ENCODE measurements around the gene IFNAR1. TPM values are rescaled to one million over a fixed set of nuclear protein-coding genes. Genes with fewer than 3 reads are reported as not detected.

The IFNAR1 gene
- total and polyA plus RNA-seq, 8 donors = 29.2 to 71.3 (median 34.0) TPM

DNA sequence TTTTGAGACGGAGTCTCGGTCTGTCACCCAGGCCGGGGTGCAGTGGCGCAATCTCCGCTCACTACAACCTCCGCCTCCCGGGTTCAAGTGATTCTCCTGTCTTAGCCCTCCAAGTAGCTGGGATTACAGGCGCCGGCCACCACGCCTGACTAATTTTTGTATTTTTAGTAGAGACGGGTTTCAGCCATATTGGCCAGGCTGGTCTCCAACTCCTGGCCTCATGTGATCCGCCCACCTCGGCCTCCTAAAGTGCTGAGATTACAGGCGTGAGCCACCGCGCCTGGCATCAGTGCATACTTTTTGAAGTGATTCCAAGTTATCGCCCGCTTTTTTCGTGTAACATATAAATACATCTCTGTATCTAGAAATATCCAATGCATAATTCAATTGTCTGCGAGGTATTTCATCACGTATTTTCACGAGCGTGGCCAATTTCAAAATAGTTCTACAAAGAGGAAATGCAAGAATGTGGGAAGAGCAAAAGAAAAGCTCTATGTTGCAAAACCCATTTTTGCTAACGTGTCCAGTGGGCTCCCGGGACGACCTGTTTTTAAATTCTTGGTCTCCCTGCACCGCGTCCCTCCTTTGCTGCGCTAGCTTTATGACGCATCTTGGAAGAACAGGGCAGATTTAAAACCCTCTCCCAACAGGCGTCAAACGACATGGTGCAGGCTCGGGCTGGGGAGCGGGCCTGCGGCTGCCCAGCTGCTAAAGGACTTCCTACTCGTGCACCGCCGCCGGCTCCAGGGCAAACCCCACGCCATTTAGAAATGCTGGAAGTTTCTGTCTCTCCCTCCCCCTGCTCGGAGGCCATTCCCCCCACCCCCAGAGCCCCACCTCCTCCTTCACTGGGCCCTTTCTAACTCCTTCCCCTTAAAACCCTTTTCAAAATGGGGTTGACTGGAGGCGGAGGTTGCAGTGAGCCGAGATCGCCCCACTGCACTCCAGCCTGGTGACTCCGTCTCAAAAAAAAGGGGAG, 77.5 kb downstream of the IFNAR1 start:
- TF ChIP-seq, protein P1, sequence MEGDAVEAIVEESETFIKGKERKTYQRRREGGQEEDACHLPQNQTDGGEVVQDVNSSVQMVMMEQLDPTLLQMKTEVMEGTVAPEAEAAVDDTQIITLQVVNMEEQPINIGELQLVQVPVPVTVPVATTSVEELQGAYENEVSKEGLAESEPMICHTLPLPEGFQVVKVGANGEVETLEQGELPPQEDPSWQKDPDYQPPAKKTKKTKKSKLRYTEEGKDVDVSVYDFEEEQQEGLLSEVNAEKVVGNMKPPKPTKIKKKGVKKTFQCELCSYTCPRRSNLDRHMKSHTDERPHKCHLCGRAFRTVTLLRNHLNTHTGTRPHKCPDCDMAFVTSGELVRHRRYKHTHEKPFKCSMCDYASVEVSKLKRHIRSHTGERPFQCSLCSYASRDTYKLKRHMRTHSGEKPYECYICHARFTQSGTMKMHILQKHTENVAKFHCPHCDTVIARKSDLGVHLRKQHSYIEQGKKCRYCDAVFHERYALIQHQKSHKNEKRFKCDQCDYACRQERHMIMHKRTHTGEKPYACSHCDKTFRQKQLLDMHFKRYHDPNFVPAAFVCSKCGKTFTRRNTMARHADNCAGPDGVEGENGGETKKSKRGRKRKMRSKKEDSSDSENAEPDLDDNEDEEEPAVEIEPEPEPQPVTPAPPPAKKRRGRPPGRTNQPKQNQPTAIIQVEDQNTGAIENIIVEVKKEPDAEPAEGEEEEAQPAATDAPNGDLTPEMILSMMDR (IDR thresholded peaks at IDR 0.05) = no peak
- H3K27me3 ChIP-seq = no peaks in the 10 kb centered on the region
- peak overlapping the region; percentile 96 to 99 for H3K27ac ChIP-seq
- peaks cover 0 to 11% of the 10 kb centered on the region in 2 donors for H3K36me3 ChIP-seq
- peaks cover 16 to 64% of the 10 kb centered on the region in 2 donors for H3K4me1 ChIP-seq
- ATAC-seq (peak; percentile 57), DNase-seq (peak; percentile 49 to 90 (median 79))
- peak overlapping the region; percentile 70 to 78 for H3K4me3 ChIP-seq
- H3K9me3 ChIP-seq = no peaks in the 10 kb centered on the region
- intact Hi-C loops (cut with DNase I) = no loop called here

DNA sequence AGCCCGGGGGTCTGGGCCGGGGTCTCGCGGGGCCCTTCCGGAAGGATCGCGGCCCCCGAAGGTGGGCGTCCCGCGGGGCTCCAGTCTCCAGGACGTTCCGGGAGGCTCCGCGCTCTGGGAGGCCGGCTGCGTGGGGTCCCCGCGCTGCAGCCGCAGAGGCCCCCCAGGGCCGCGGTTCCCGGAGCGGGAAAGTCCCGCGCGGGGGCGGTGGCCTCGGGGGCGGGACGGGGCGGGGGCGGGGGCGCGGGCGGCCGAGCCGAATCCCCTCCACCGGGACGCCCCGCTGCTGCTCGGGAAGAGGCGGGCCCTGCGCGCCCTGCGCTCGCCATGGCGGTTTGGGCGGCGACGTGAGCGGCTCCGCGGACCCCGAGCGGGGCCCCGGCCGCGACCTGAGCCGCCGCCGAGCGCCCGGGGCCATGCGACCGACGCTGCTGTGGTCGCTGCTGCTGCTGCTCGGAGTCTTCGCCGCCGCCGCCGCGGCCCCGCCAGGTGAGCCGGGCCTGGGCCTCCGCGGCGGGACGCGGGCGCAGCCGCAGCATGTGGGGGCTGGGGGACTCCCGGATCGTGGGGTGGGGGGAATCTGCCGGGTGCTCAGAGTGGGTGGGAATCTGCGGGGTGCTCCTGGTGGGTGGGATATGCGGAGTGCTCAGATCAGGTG, 78.5 kb downstream of the IFNAR1 start, which contains the start of gene IFNGR2:
TSS of gene IFNGR2 (plus strand) at position 286 of the 658 bp plus-strand sequence. CDS start at position 417, 131 bp downstream.
- TF ChIP-seq, protein P1 (IDR thresholded peaks at IDR 0.05) = no peak
- peaks cover 0 to 15% of the 10 kb centered on the region in 2 donors for H3K36me3 ChIP-seq
- H3K4me3 ChIP-seq = peak within 1 kb of the TSS; percentile 70 to 78
- DNase-seq = peak; percentile 41 to 92 (median 60)
- peak within 1 kb of the TSS; percentile 96 to 99 for H3K27ac ChIP-seq
- H3K27me3 ChIP-seq = no peaks in the 10 kb centered on the region
- intact Hi-C loops (cut with DNase I) = no loop called here
- H3K4me1 ChIP-seq = peaks cover 15 to 65% of the 10 kb centered on the region in 2 donors
- ATAC-seq = peak; percentile 50
- no peaks in the 10 kb centered on the region for H3K9me3 ChIP-seq

DNA sequence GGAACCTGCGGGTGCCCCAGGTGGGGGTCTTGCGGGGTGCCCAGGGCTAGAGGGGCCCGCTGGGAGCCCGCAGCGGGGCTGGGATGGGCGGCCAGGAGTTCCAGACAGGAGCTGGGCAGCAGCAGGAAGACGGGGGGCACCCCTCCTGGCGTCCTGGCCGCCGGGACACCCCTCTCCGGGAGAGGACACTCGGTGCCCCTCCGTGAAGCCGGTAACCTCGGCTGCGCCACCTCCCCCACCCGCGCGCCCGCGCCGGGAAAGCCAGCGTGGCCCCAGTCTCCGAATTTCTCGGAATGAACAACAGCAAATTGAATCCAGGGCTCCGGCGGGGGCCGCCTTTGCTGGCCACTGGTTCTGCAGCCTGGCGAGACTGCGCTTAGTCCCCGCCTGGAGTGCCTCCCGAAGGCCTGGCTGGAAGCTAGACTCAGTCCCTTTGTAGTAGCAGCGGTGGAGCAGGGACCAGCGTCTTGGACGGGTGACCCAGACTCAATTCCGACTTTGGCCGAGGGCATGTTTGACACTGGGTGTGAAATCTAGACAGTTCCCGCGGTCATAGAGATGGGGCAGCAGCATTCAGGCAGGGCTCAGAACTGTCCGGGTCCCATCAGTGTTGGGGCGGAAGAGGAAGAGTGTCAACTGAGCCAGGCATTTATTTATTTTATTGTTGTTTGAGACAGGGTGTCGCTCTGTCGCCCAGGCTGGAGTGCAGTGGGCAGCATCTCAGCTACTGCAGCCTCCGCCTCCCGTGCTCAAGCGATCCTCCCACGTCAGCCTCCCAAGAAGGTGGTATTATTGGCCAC, 79.2 kb downstream of the IFNAR1 start:
- peak; percentile 44 to 91 (median 61) for DNase-seq
- Histone ChIP-seq H3K4me3 (peak overlapping the region; percentile 70 to 78), H3K4me1 (peaks cover 15 to 69% of the 10 kb centered on the region in 2 donors), H3K36me3 (peaks cover 0 to 22% of the 10 kb centered on the region in 2 donors), H3K27me3 (no peaks in the 10 kb centered on the region), H3K9me3 (no peaks in the 10 kb centered on the region), H3K27ac (peak overlapping the region; percentile 96 to 99)
- peak; percentile 45 for ATAC-seq
- TF ChIP-seq, protein P1 (IDR thresholded peaks at IDR 0.05) = no peak
- intact Hi-C loops (cut with DNase I) = no loop called here

DNA sequence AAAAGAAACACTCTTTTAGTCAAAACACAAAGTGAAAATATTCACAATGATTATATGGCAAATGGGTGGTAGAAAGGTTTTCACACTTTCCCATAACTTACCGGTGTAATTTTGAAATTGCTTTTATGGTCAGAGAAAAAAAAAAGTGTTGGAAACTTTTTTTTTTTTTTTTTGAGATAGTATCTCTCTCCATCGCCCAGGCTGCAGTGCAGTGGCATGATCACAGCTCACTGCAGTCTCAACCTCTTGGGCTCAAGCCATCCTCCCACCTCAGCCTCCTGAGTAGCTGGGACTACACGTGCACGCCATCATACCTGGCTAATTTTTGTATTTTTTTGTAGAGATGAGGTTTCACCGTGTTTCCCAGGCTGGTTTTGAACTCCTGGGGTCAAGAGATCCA, 81.7 kb downstream of the IFNAR1 start:
- Histone ChIP-seq H3K27me3 (no peaks in the 10 kb centered on the region), H3K9me3 (no peaks in the 10 kb centered on the region), H3K27ac (peak overlapping the region in 1 of 2 donors; percentile 99), H3K36me3 (peaks cover 0 to 39% of the 10 kb centered on the region in 2 donors), H3K4me3 (peak overlapping the region in 1 of 2 donors; percentile 70), H3K4me1 (peaks cover 12 to 70% of the 10 kb centered on the region in 2 donors)
- TF ChIP-seq, protein P1 (IDR thresholded peaks at IDR 0.05) = no peak
- DNase-seq = no peak
- ATAC-seq = no peak
- intact Hi-C loops (cut with DNase I) = no loop called here

Other genes with a start within 250 kb of the IFNAR1 start
- 10 to 100 TPM; 46.3 to 50.1 TPM for gene IFNAR2, start 95.0 kb upstream of the IFNAR1 start, total RNA-seq
- gene IFNAR2, start 95.0 kb upstream of the IFNAR1 start, polyA plus RNA-seq (ENCODE audit: insufficient read length in 6 of 6) = 10 to 100 TPM; 16.4 to 24.9 (median 20.3) TPM
- 10 to 100 TPM; 42.3 to 48.2 TPM for gene IL10RB, start 58.6 kb upstream of the IFNAR1 start, total RNA-seq
- 10 to 100 TPM; 24.0 to 32.5 (median 27.9) TPM for gene IL10RB, start 58.6 kb upstream of the IFNAR1 start, polyA plus RNA-seq (ENCODE audit: insufficient read length in 6 of 6)
- gene IFNGR2, start 78.4 kb downstream of the IFNAR1 start, total RNA-seq = 100 to 1,000 TPM in 1 of 2 donors, 10 to 100 TPM in 1; 90.8 to 116 TPM
- 10 to 100 TPM; 67.9 to 78.1 (median 70.5) TPM for gene IFNGR2, start 78.4 kb downstream of the IFNAR1 start, polyA plus RNA-seq (ENCODE audit: insufficient read length in 6 of 6)
- gene TMEM50B, start 155.0 kb downstream of the IFNAR1 start, total RNA-seq = 10 to 100 TPM; 45.6 to 57.5 TPM
- 10 to 100 TPM; 50.3 to 92.8 (median 61.5) TPM for gene TMEM50B, start 155.0 kb downstream of the IFNAR1 start, polyA plus RNA-seq (ENCODE audit: insufficient read length in 6 of 6)
- gene DNAJC28, start 166.7 kb downstream of the IFNAR1 start, total RNA-seq = 1 to 10 TPM; 1.2 to 1.6 TPM
- 1 to 10 TPM; 3.1 to 4.3 (median 3.7) TPM for gene DNAJC28, start 166.7 kb downstream of the IFNAR1 start, polyA plus RNA-seq (ENCODE audit: insufficient read length in 6 of 6)
- gene GART, start 217.1 kb downstream of the IFNAR1 start, total RNA-seq = 10 to 100 TPM; 57.7 to 76.9 TPM
- 10 to 100 TPM; 73.2 to 84.1 (median 82.0) TPM for gene GART, start 217.1 kb downstream of the IFNAR1 start, polyA plus RNA-seq (ENCODE audit: insufficient read length in 6 of 6)
- gene SON, start 218.1 kb downstream of the IFNAR1 start, total RNA-seq = 100 to 1,000 TPM; 237 to 299 TPM
- gene SON, start 218.1 kb downstream of the IFNAR1 start, polyA plus RNA-seq (ENCODE audit: insufficient read length in 6 of 6) = 100 to 1,000 TPM; 389 to 454 (median 427) TPM

All from left lung (tissue), 10 donors.